Amniotic stem cell (primary cell): ENCODE data around the gene FUT3.
"Not testable (repeated sequence)": the region's sequence is repeated elsewhere in the genome, so short reads cannot be mapped to it uniquely, and the experiment has no call there.

ENCODE experiments used
- DNase-seq: peaks from one replicate; lab custom pipeline; 2025; lab: John Stamatoyannopoulos, UW

FUT3 gene

GRCh38 chr19:5844456-5845433 is 6.5 kb downstream of the FUT3 start:
- DNase-seq: no peak

GRCh38 chr19:5843295-5843927 is 7.8 kb downstream of the FUT3 start:
- no peak for DNase-seq

GRCh38 chr19:5841735-5842111 is 9.5 kb downstream of the FUT3 start:
- DNase-seq: not testable (repeated sequence)

GRCh38 chr19:5839065-5840017 is 11.9 kb downstream of the FUT3 start, which contains the start of gene FUT6:
TSS of gene FUT6 (minus strand) at chr19:5839702. CDS start at chr19:5832567, 7,135 bp downstream.
- no peak for DNase-seq

- DNase-seq: no peak
Observed at GRCh38 chr19:5838353-5839064, 12.7 kb downstream of the FUT3 start.

GRCh38 chr19:5837761-5838352 is 13.4 kb downstream of the FUT3 start:
- no peak for DNase-seq

- DNase-seq: no peak
Observed at GRCh38 chr19:5832527-5833216, 18.6 kb downstream of the FUT3 start.

GRCh38 chr19:5832061-5832460 is 19.2 kb downstream of the FUT3 start:
- no peak for DNase-seq

- no peak for DNase-seq
Observed at GRCh38 chr19:5831159-5831558, 20.1 kb downstream of the FUT3 start.

GRCh38 chr19:5829567-5830310 is 21.5 kb downstream of the FUT3 start:
- no peak for DNase-seq

GRCh38 chr19:5828661-5829566 is 22.3 kb downstream of the FUT3 start:
- DNase-seq: no peak

- DNase-seq: no peak
Observed at GRCh38 chr19:5827891-5828660, 23.2 kb downstream of the FUT3 start.

GRCh38 chr19:5827342-5827890 is 23.8 kb downstream of the FUT3 start:
- no peak for DNase-seq

GRCh38 chr19:5826531-5827341 is 24.5 kb downstream of the FUT3 start:
- no peak for DNase-seq

- no peak for DNase-seq
Observed at GRCh38 chr19:5825178-5825577, 26.1 kb downstream of the FUT3 start.

- DNase-seq: no peak
Observed at GRCh38 chr19:5824751-5825150, 26.5 kb downstream of the FUT3 start.
